Measurements from ENCODE around the gene CDH4. TPM values are rescaled to one million over a fixed set of nuclear protein-coding genes. Genes with fewer than 3 reads are reported as not detected.

Gene CDH4
- total RNA-seq, 2 donors from 2014 or later, result 0.06 to 0.08 TPM

DNA sequence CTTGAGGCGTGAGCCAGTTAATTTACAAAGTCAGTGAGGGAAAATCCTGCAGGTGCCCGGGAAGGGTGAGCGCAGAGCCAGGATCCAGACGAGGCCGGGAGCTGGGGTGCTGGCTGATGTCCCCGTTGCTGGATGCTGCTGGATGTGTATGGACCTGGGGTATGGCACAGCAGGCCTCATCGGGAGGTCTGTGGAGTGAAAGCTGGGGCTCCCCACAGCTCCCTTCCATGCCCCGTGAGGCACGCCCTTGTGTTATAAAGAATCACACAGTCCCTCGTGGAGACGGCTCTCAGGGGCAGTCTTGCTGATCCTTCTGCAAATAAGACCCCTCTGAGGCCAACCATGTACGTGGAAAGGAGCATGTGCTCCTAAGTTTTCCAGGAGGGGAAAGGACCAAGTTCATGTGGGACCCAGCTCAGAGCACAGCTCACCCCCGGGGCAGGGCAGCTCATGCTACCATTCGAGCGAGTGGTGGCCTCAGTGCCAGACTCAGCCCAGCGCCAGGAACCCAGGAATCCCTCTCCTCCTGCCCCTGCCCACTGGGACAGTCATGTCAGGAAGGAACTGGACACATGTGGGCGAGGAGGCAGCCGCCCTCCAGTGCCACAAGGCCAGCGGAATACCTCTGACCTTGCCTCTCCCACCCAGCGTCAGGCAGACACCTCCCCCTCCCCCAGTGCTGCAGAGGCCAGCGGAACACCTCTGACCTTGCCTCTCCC, 97.5 kb downstream of the CDH4 start:
- no peak for DNase-seq
- no peak for ATAC-seq
- intact Hi-C loops (cut with DNase I), result no loop called here

DNA sequence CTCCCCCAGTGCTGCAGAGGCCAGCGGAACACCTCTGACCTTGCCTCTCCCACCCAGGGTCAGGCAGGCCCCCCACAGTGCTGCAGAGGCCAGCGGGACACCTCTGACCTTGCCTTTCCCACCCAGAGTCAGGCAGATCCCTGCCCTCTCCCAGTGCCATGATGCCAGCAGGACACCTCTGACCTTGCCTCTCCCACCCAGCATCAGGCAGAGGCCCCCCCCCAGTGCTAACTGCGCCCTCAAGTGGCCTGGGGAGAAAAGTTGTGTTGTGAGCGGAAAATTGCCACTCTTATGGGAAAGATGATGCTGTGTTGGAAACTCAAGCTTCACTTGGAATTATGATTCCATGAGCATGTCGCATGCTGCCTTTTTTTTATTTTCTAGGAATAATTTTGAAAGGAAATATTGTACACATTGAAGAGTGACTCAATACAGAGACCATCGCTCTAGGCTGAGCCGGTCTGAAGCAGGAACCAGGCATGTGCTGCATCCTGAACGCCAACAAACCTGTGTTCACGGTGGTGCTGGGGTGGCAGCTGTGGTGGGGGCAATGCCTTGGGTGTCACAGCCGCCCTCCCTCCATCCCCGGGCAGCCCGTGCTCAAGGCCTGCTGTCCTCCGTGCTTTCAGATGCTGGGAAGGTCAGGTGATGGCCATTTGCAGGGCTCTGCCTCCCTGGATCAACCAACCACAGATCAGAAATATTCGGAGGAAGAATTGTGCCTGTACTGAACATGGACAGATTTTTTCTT, 98.6 kb downstream of the CDH4 start:
- DNase-seq (no peak), ATAC-seq (no peak)
- intact Hi-C loops (cut with DNase I), result no loop called here

DNA sequence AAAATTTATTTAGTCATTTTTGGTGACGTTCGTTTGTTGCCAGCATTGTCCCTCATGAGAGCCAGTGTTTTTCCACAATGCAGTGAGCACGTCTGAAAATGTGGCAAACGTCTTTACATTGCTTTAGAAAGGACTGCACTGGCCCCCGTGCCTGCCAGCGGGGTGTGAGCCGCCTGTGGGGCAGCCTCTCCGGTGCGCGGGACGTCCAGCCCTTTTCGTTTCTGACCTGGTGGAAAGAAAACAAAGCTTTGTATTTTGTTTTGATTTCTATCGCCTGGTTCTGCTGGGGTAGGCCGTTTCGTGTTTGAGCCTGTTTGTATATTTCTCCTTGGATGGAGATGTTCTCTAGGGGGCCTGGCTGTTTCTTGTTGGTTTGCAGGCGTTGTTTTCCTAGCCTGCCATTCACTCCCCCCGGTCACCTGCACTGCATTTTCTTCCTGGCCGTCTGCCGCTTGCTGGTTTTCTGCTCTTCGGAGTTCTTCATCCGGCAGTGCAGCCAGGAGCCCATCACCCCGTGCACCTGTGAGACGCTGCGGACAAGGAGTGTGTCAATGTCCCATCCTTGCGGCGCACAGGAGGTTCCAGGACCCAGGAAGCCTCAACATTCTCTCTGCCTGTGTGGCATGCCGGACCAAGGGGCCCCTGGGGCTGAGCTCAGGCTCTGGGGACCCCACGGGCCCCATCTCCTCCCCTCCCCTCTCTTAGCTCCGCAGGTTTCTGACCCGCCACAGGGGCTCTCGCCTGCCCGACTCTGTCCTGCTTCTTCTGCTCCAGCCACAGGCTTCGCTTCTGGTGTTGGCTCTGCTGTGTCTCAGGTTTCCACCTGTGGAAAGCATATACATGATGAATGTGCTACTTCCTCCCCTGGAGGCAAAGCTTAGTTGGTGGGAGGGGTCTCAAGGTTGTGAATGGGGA, 100.5 kb downstream of the CDH4 start:
- ATAC-seq (no peak), DNase-seq (no peak)
- intact Hi-C loops (cut with DNase I), result no loop called here

DNA sequence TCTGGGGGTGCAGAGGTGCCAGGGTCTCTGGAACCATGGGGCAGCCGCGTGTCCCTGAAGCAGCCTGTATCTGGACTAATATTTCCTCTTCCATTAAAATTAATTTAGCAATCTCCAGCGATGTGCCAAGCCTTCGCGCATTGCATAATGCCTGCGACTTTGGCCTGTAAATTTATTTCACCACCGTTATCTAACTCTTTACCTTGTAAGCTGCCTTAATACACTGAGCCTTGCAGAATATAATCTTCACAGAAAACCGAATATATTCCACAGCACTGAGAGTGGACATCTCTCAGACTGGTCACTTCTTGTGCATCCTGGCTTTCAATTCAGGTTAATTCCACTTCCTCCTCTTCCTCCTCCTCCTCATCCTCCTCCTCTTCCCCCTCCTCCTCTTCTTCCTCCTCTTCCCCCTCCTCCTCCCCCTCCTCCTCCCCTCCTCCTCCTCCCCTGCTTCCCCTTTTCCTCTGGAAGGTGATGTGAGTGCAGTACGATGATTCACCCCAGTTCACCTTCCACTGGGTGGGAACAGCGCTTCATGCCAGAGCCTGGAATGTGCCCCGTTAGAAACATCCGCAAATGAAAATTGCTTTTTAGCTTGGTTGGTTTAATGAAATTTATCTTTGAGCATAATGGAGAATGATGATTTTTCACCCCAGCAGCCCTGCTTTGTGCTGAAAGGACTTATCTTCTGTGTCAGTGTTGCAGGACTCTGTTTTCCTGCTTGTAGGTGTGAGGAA, 101.4 kb downstream of the CDH4 start:
- peak in 1 of 2 donors; percentile 70 for ATAC-seq
- no peak for DNase-seq
- intact Hi-C loops (cut with DNase I), result no loop called here

DNA sequence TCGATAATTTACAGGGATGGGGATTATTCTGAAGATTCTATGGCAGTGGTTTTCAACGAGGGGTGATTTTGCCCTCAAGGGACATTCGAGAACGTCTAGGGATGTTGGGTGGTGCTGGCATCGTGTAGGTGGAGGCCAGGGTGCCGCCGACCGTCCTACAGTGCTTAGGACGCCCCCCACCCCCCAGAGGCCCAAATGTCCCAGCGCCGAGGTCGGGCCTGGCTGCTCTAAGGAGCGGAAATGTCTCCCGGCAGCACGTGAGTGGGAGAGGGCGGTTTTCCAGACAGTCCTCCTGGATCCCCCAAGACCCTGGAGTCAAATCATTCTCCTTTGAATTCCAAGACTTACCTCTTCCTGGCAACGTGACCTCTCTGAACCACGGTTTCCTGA, 101.9 kb downstream of the CDH4 start:
- DNase-seq (no peak), ATAC-seq (no peak)
- intact Hi-C loops (cut with DNase I), result no loop called here

DNA sequence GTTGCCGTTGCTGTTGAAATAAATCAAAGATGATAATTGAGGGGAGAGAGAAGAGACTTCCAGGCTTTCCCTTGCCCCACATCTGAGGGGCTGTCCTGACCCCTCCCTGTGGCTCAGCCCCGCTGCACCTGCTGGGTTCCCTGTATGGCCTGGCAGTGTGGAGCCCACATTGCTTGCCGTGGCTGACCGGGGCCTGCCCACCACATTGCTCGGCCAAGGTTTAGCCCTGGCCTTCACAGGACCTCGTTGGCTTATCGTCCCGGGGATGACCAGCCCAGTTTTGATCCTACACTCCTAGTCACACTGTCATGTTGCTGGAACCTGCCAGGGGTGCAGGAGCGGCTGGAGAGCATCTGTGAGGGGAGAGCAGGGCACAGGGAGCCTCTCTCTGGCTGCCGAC, 102.4 kb downstream of the CDH4 start:
- ATAC-seq, result no peak
- DNase-seq, result no peak
- intact Hi-C loops (cut with DNase I), result no loop called here

DNA sequence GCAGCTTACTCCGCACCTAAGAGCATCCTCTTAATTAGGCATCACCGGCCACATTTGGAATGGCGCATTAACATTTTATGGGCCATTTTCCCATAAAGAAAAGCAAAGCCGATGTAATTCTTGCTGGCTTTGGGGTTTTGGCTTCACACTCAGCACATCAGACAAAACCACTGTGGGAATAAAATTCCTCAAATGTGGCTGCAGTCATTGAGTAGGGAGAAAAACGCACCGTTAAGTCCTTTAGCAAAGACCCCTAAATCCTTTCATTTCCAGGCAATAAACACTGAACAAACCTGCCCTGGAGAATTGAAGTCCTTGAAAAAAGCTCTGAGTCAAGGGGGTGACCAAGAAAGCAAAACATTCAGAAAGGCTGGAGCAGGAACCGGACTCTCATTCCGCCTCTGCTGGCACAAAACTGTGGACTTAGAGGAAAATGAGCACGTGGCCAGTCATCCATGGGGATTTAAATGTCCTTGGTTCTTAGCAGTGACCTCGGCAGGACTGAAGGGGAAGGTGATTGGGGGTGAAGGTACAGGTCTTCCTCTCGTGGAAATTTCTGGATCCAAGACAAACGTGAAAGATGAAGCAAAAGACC, 102.9 kb downstream of the CDH4 start:
- intact Hi-C loops (cut with DNase I), result no loop called here
- ATAC-seq (no peak), DNase-seq (no peak)

DNA sequence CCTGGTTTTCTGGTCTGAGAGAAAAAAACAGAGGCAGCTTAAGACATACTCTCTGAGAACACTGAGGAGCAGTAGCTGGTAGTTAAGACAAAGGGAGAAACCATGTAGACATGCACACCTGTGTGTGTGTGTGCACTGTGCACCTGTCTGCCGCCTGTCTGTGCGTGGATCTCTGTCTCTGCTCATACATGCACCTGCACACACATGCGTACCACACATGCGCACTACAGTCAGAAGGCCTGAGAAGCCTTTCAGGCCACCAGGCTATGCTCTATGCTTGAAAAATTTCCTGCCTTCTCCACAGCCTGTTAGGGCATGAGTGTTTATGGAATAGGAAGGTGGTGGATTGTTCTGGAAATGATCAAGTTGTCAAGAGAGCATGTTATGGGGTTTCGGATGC, 103.5 kb downstream of the CDH4 start:
- no peak for DNase-seq
- intact Hi-C loops (cut with DNase I), result no loop called here
- no peak for ATAC-seq

DNA sequence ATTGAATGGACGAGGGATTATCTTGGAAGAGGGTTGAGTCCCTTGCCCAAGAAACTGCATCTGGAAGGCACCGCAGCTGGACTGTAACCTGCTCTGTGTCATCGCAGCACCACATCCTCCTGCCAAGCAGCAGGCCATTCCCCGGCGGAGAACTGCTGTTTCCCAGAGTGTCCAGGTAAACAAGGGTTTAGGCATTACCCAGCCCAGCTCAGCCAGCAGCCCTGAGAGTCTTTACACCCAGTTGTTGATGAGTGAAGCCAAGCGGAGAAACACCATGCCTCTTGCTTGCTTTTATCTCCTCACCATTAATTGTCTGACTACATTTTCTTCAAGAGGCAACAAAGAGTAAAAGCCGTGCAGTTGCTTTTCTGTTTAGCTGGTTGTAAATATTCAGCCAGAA, 104.1 kb downstream of the CDH4 start:
- intact Hi-C loops (cut with DNase I), result no loop called here
- ATAC-seq (no peak), DNase-seq (no peak)

DNA sequence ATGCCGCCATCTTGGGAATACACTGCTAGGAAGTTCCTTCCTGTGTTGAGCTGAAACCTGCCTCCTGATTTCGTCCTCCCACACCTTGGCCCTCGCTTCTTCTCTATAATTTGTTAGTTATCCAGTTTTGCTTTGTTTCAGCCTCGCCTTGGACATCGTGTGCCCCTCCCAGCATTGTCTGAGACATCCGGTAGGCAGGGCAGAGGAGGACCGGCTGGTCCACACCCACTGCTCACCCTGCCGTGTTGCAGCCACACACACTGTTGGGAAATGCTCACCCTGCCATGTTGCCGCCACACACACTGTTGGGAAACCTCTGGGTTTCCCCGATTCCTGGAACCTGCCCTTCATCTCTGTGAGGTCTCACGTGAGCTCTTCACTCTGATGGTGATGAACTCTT, 105.1 kb downstream of the CDH4 start:
- no peak for ATAC-seq
- intact Hi-C loops (cut with DNase I), result no loop called here
- no peak for DNase-seq

DNA sequence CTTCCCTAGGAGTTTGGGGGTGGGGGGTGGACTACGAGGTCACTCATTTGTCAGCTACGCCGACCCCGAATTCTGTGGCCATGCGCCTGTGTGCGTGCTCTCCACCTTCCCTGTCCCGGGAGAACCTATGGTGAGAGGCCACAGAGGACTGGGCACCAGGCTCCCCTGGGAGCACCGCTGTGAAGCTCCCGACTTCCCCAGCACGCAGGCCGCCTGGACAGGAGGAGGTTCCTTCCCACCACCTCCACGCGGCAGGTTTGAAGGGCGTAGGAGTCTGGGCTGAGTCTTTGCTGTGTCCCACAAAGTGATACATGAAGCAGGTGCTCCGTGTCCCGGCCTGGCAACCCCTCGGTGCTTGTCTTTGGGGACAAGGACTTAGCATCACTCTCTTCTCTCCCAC, 107.2 kb downstream of the CDH4 start:
- DNase-seq (no peak), ATAC-seq (no peak)
- intact Hi-C loops (cut with DNase I), result no loop called here

DNA sequence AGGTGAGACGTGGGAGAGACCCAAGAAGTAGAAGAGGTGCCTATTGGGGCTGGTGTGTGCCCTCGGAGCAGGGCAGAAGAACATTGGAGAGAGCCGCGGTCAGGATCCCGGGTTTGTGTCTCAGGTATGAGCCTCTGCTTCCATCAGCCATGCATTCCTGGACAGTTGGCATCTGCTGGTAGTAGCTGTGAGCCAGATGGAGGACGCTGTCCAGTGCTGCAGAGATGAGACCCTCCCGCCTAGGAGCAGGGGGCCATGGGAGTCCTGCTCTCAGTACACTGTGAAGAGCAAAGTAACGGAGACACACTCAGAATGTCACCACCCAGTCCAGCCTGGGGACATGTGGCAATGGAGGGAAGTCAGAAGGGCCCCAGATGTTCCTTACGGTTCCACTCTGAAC, 108.2 kb downstream of the CDH4 start:
- intact Hi-C loops (cut with DNase I), result no loop called here
- DNase-seq, result no peak
- ATAC-seq, result no peak

DNA sequence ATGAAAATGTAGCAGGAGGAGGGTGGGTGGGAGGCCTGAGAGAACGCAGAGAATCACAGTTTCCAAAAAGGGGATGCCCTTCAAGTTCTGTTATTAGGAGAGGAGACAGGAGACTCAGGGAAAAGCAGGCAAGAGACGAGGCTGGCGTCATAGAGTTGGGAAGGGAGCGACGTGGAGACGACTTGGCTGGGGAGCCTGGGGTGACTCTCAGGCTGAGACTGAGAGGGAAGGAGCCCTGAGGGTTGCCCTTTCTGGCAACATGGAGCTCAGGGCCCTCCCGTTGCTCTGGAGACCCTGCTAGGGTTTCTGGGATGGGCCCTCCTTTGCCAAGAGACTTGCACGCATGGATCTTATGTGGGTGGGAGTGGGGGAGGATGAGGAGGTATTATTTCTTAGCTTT, 108.9 kb downstream of the CDH4 start:
- intact Hi-C loops (cut with DNase I), result no loop called here
- DNase-seq, result no peak

DNA sequence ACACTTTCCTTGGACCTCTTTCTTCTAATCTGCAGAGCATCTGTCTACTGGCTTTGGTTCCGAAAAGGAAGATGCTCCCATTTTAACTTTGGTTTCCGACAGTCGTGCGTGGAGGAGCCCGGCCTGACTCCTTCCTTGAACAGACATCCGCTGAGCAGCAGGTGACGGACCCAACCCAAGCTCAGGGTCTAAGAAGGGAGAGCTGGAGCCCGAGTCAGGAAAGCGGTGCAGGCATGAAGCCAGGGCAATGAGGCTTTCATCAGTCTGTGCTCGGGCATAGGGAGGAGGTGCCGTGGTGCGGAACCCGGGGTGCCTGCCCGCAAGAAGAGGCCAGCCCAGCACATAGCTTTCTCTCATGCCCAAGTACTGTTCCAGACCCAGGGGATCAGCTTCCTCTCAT, 109.4 kb downstream of the CDH4 start:
- intact Hi-C loops (cut with DNase I), result no loop called here
- ATAC-seq, result no peak

More for the DNA sequence above, 108.9 kb downstream of the CDH4 start:
- ATAC-seq, result no peak

DNA sequence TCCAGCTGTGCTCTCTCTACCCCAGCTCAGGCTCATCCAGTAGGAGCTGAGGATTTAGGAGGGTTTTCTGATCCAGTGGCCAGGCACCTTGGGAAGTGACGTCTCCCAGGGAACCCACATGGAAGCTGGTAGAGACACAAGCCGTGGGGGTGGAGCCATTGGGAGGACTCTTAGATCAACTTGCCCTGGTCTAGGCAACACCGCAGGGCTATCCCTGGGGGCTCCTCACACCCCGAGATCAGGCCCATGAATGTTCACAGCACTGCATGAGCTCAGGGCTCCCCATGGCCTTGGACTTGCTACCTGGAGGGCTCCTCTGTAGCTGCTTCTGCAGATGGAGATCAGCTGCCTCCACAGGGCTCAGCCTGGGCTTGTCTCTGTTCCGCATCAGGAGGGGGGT, 112.1 kb downstream of the CDH4 start:
- no peak for ATAC-seq
- intact Hi-C loops (cut with DNase I), result no loop called here
- DNase-seq, result no peak

More for the DNA sequence above, 109.4 kb downstream of the CDH4 start:
- DNase-seq, result no peak

DNA sequence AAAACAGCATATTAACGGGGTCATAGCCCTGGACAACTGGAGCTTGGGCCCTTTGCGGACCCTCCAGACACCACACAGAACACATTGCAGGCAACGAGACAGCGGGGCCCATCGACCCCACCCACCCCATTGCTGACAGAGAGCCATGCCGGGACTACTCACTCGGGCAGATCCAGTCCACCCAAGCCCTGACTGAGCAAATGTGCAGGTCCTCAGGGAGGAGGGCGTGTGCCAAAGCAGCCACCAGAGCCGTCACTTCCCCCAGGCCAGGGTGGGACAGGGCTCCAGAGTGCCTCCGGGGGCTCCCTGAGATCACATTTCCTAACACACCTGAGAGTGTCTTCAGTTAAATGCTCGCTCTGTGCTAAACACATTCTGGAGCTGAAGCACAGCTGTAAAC, 114.9 kb downstream of the CDH4 start:
- DNase-seq (no peak), ATAC-seq (no peak)
- intact Hi-C loops (cut with DNase I), result no loop called here

DNA sequence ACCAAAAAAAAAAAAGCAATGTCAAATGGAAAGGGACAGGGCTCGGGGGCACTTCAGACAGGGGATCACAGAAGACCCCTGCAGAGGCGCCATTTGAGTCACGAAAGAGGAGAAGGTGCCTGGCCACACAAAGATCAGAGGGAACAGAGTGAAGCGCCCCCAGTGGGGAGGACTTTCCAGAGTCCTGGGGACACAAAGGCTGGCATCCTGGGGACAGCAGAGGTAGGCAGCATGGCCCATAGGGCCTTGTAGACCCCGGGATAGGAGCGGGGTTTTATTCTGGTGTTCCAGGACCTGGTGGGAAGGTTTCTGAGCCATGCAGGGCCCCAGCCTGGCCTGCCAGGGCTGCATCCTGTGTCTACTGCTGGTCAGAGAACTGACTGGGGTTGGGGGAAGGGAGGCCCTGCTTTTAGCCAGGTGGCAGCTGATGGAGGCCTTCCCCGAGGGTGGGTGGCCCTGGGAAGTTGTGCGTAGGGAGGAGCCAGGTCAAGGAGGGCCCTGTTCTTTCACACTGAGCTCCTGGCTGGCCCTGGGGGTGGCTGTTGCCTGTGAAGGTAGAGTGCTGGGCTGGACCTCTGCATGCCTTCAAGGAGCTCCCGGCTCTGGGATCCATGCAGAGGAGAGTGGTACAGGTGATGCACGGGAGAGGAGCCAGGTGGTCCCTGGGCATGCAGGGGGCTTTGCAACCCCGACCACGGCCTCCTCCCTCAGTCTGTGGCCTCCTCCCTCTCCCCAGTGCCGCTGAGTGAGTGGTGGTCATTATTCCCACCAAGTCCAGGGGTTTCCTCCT, 117.9 kb downstream of the CDH4 start:
- DNase-seq (no peak), ATAC-seq (no peak)
- intact Hi-C loops (cut with DNase I), result no loop called here

DNA sequence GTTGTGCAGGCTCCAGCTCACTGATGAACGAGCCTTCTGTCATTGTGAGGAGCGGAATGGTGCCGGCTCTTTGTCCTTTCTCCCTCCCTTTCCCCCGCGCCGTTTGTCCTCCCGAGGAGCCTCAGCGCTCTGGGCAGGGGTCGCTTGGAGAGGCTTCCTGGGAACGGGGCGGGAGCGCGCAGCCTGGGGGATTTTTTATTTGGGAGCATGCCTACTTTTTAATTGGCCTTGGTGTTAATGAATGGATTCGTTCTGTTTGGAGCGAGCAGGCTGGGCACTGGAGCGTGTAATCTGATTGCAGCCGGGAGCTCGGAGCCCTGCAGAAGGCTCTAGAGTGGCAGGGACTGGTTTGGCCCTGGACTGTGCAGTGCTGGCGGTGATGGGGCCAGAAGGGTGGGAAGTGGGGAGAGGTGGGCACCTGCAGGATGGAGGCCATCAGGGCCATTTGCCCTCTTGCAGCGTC, 118.8 kb downstream of the CDH4 start:
- ATAC-seq (no peak), DNase-seq (no peak)
- intact Hi-C loops (cut with DNase I), result no loop called here
